ENCODE measurements around the gene WWC1.
"Not testable (repeated sequence)": the region's sequence is repeated elsewhere in the genome, so short reads cannot be mapped to it uniquely, and the experiment has no call there.

The WWC1 gene

DNA sequence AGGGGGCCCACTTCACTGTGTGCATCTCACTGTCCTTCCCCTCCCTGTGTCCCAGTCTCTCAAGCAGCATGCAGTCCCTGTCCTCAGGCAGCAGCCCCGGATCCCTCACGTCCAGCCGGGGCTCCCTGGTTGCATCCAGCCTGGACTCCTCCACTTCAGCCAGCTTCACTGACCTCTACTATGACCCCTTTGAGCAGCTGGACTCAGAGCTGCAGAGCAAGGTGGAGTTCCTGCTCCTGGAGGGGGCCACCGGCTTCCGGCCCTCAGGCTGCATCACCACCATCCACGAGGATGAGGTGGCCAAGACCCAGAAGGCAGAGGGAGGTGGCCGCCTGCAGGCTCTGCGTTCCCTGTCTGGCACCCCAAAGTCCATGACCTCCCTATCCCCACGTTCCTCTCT is 132.0 kb downstream of the WWC1 start:
- no peaks in the 10 kb centered on the region for H3K9me3 ChIP-seq (ENCODE audit: control insufficient read depth, insufficient read depth, low read length)
- no peaks in the 10 kb centered on the region for H3K36me3 ChIP-seq (ENCODE audit: insufficient read depth, low read length)
- no peaks in the 10 kb centered on the region for H3K4me1 ChIP-seq (ENCODE audit: insufficient read depth, low read length)
- H3K9ac ChIP-seq (ENCODE audit: low read depth, low read length), result no peak overlapping the region

DNA sequence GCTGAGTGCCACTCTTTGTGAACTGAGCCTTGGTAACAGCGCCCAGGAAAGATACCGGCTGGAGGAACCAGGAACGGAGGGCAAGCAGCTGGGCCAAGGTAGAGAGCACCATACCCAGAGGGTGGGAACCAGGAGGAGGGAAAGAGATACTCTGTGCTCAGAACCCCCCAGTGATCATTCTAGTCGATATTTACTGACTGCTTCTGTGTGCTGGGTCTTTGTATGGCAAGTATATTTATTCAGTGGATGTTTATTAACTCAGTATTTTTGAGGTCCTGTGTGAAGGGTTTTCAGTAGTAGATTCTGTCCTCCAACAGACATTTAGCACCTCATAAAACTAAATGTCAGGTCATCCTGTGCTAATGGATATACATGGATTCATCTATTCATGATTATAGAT is 132.5 kb downstream of the WWC1 start:
- Histone ChIP-seq H3K9ac (ENCODE audit: low read depth, low read length) (no peak overlapping the region), H3K36me3 (ENCODE audit: insufficient read depth, low read length) (no peaks in the 10 kb centered on the region), H3K9me3 (ENCODE audit: control insufficient read depth, insufficient read depth, low read length) (no peaks in the 10 kb centered on the region), H3K4me1 (ENCODE audit: insufficient read depth, low read length) (no peaks in the 10 kb centered on the region)

DNA sequence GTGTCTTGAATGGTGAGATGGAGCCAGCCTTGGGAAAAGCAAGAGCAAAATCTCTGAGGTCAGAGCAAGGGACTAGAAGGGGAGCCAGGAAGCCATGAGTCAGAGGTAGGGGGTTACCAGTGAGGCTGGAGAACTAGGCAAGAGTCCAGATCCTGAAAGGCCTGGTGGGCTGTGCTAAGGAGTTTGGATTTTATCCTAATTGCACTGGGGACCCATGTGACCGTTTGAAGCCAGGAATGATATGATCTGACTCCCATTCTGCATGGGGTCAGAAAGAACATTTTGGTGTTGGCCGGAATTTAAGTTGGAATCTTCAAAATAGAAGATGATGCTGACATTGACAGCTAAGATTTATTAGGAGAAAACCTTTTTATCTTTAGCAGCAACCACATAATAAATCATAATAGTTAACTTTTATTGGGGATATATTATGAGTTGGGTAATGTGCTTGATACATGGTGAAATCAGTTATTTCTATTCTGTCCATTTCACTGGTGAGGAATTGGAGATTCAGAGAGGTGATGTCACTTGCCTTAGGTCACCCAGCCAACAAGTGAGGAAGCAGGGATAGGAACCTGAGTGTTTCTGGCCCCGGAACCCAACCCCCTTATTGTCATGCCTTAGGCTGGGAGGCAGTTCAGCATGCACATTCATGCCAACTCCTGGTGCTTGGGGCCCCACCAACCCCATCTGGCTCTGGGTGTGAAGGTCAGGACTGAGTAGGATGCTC is 133.3 kb downstream of the WWC1 start:
- no peaks in the 10 kb centered on the region for H3K9me3 ChIP-seq (ENCODE audit: control insufficient read depth, insufficient read depth, low read length)
- no peaks in the 10 kb centered on the region for H3K36me3 ChIP-seq (ENCODE audit: insufficient read depth, low read length)
- H3K9ac ChIP-seq (ENCODE audit: low read depth, low read length), result no peak overlapping the region
- no peaks in the 10 kb centered on the region for H3K4me1 ChIP-seq (ENCODE audit: insufficient read depth, low read length)

DNA sequence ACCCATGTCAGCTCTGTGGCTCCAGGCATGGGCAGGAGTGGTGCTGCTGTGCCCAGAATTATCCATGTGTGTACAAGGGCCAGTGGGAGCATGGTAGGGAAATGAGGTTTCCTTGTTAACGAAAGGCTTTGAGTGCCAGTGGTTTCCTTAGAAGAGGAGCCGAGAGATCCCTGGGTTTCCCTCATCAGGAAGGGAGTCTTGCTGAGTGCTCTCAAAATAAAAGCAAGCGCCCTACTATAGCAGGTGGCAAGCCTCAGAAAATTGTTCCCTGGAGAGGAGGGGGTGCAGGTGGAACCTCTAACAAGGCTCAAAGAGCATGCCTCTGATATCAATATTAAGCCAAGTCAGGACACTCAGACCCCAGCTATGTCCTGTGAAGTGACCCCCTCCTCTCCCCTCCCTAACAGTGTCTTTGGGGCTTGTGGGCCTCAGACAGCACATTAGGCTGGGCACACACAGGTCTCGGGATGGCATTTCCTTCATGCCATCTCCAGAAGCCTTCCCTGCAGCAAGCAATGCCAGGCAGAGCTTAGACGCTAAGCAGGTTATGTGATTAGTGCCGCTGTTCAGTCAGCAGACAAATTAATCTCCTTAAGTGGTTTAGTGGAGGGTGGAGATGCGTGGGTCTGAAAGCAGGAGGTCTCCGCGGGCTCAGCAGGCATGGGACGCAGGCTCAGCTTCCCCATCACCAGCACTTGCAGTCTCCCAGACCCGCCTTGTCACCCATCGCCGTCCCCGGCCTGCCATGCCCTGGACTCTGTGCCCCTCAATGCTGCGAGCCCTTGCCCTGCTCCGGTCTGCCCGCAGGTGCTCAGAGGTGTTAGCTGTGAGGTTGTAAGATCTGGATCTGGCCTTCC is 134.8 kb downstream of the WWC1 start:
- H3K9me3 ChIP-seq (ENCODE audit: control insufficient read depth, insufficient read depth, low read length), result no peaks in the 10 kb centered on the region
- no peak overlapping the region for H3K9ac ChIP-seq (ENCODE audit: low read depth, low read length)
- H3K4me1 ChIP-seq (ENCODE audit: insufficient read depth, low read length), result no peaks in the 10 kb centered on the region
- H3K36me3 ChIP-seq (ENCODE audit: insufficient read depth, low read length), result no peaks in the 10 kb centered on the region

DNA sequence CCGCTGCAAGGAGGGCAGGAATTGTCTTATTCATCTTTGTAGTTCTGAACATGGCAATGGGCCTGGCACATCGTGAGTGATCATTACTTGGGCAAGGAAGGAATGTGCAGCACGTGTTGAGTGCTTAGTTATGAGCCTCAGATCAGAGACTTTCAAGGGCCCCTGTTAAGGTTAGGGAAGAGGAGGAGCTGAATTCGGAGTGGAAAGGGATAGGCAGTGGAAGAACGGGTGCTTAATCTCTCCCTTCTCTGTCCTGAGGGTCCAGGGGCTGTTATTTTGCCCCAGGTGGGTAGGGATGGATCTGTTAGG is 135.4 kb downstream of the WWC1 start:
- no peaks in the 10 kb centered on the region for H3K4me1 ChIP-seq (ENCODE audit: insufficient read depth, low read length)
- no peaks in the 10 kb centered on the region for H3K9me3 ChIP-seq (ENCODE audit: control insufficient read depth, insufficient read depth, low read length)
- H3K36me3 ChIP-seq (ENCODE audit: insufficient read depth, low read length), result no peaks in the 10 kb centered on the region; the same call in 1 of the 2 replicates
- no peak overlapping the region for H3K9ac ChIP-seq (ENCODE audit: low read depth, low read length)

DNA sequence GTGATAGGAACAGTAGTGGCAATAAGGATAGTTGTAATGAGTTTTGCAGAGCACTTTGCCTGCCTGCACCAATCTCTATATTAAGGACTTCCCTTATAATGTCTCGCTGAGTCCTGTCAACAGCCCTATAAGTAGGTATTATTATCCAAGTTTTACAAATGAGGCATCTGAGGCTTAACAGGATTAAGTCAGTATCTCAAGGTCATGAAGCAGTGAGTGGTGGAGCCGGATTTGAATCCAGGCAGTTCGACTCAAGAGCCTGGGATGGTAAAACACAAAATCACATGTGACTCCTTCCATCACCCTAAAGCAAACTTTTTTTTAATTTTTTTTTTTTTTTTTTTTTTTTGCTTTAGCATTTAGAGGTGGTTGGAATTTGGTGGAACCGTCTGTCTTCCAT is 135.8 kb downstream of the WWC1 start:
- Histone ChIP-seq H3K9me3 (ENCODE audit: control insufficient read depth, insufficient read depth, low read length) (no peaks in the 10 kb centered on the region), H3K36me3 (ENCODE audit: insufficient read depth, low read length) (no peaks in the 10 kb centered on the region; the same call in 1 of the 2 replicates), H3K9ac (ENCODE audit: low read depth, low read length) (no peak overlapping the region), H3K4me1 (ENCODE audit: insufficient read depth, low read length) (no peaks in the 10 kb centered on the region)

DNA sequence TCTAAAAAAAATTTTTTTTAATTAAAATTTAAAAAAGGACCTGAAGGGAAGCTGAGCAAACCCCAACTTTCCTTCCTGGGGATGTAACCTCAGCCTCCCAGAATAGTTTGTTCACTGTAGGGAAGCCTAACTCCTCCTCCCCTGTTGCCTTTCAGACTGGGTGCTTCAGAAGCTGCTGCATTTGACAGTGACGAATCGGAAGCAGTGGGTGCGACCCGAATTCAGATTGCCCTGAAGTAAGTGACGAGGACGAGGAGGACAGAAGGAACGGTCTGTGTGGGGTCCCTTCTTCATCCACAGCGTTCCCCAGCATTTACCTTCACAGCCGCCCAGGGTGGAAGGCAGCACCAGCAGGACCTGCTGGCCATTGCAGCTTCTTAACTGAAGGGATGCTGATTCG is 137.1 kb downstream of the WWC1 start:
- no peak overlapping the region for H3K9ac ChIP-seq (ENCODE audit: low read depth, low read length)
- no peaks in the 10 kb centered on the region; the same call in 1 of the 2 replicates for H3K36me3 ChIP-seq (ENCODE audit: insufficient read depth, low read length)
- H3K9me3 ChIP-seq (ENCODE audit: control insufficient read depth, insufficient read depth, low read length), result no peaks in the 10 kb centered on the region
- no peaks in the 10 kb centered on the region for H3K4me1 ChIP-seq (ENCODE audit: insufficient read depth, low read length)

DNA sequence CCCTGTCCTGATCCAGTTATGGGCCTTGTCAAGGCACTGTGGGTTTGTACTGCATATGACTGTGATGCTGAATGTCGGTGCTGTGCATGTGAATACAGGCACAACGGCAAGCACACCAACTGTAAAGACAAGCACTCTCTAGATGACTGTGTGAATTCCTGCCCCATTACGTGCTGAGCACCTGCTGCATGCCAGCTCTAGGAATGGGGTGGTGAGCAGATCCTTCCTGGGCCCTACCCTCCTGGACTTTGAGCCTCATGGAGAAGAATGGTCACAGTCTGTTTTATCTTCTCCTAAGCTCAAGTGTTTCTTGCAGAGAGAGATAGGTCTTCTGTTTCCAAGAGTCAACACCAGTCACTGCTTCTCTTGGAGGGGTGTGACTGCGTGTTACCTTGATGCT is 138.9 kb downstream of the WWC1 start:
- Histone ChIP-seq H3K36me3 (ENCODE audit: insufficient read depth, low read length) (no peaks in the 10 kb centered on the region; the same call in 1 of the 2 replicates), H3K4me1 (ENCODE audit: insufficient read depth, low read length) (no peaks in the 10 kb centered on the region), H3K9ac (ENCODE audit: low read depth, low read length) (no peak overlapping the region), H3K9me3 (ENCODE audit: control insufficient read depth, insufficient read depth, low read length) (no peaks in the 10 kb centered on the region)

DNA sequence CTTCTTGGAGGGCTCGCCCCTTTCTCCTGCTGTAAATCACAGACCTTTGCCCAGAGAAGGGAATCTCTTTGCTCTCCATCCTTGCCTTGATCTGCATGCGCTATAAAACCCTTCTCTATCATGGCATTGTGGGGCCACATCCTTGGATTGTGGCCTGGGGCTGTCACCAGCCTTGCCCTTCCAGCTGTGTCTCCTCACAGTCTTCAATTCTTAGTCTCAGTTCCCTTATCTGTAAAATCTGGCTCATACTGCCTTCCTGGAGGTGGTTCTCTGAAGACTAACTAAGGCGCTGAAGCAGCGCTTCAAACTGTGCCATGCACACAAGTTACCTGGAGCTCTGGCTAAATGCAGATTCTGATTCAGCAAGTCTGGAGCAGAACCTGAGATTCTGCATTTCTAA is 141.5 kb downstream of the WWC1 start:
- H3K9me3 ChIP-seq (ENCODE audit: control insufficient read depth, insufficient read depth, low read length), result no peaks in the 10 kb centered on the region
- H3K9ac ChIP-seq (ENCODE audit: low read depth, low read length), result no peak overlapping the region
- H3K4me1 ChIP-seq (ENCODE audit: insufficient read depth, low read length), result 0 out of 2 replicates have a peak, but pooled peaks cover 7% of the 10 kb centered on the region
- no peaks in the 10 kb centered on the region; the same call in 1 of the 2 replicates for H3K36me3 ChIP-seq (ENCODE audit: insufficient read depth, low read length)

DNA sequence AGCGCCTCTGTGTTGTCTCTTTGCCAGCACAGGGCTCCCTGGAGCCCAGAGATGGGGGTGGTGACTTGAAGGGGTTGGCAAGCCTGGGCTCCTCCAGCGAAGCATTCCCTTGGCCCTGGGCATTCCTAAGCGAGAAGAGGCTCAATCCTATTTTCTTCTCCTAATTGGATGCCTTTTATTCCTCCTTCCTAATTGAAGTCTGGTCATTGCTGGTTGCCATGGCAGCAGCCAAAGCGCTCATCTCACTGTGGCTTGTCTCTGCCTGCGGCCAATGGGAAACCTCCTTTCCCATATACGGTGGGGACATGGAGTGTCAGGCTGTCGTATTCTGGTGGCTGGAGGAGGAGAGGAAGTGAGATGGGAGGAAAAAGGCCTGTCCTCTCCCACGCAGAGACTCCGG is 142.6 kb downstream of the WWC1 start:
- Histone ChIP-seq H3K4me1 (ENCODE audit: insufficient read depth, low read length) (0 out of 2 replicates have a peak, but pooled peaks cover 7% of the 10 kb centered on the region), H3K9ac (ENCODE audit: low read depth, low read length) (no peak overlapping the region), H3K9me3 (ENCODE audit: control insufficient read depth, insufficient read depth, low read length) (no peaks in the 10 kb centered on the region), H3K36me3 (ENCODE audit: insufficient read depth, low read length) (no peaks in the 10 kb centered on the region; the same call in 1 of the 2 replicates)

DNA sequence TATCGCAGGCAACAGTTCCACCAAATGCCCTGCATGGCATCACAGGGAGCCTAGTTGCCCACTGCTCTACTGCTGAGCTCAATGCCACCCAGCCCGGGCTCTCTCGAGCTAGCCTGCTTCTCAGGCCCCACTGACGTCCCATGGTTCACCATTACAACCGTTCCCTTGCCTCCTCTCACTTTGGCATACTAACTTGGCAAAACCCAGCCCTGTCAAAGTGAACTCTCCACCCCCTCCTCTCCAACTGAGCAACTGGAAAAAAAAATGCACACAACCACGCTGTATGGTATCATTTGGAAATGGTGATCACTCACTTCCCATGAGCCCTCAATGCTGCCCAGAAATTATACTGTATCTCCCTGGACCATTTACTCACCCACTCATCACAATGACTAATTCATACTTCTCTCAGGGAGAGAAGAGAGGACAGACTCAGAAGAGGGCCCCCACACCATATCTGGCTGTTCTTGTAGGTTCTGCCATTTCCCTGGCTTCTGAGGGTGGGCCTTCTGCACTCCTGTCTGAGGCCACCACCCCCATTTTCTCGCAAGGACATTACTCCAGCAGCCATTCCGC is 143.4 kb downstream of the WWC1 start:
- no peaks in the 10 kb centered on the region for H3K9me3 ChIP-seq (ENCODE audit: control insufficient read depth, insufficient read depth, low read length)
- H3K36me3 ChIP-seq (ENCODE audit: insufficient read depth, low read length), result no peaks in the 10 kb centered on the region; the same call in 1 of the 2 replicates
- no peak overlapping the region for H3K9ac ChIP-seq (ENCODE audit: low read depth, low read length)
- H3K4me1 ChIP-seq (ENCODE audit: insufficient read depth, low read length), result 0 out of 2 replicates have a peak, but pooled peaks cover 7% of the 10 kb centered on the region

DNA sequence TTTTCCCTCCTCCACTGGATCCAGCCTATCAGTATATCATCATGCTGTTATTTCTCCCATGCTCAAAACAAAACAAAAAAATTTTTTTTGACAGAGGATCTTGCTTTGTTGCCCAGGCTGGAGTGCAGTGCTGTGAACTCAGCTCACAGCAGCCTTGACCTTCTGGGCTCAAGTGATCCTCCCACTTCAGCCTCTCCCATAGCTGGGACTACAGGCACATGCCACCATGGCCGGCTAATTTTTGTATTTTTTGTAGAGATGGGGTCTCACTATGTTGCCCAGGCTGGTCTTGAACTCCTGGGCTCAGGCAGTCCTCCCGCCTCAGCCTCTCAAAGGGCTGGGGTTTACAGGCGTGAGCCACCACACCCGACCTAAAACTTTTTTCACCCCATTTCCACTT is 143.9 kb downstream of the WWC1 start:
- H3K9ac ChIP-seq (ENCODE audit: low read depth, low read length); H3K9me3 ChIP-seq (ENCODE audit: control insufficient read depth, insufficient read depth, low read length); H3K4me1 ChIP-seq (ENCODE audit: insufficient read depth, low read length); H3K36me3 ChIP-seq (ENCODE audit: insufficient read depth, low read length): not testable (repeated sequence)

DNA sequence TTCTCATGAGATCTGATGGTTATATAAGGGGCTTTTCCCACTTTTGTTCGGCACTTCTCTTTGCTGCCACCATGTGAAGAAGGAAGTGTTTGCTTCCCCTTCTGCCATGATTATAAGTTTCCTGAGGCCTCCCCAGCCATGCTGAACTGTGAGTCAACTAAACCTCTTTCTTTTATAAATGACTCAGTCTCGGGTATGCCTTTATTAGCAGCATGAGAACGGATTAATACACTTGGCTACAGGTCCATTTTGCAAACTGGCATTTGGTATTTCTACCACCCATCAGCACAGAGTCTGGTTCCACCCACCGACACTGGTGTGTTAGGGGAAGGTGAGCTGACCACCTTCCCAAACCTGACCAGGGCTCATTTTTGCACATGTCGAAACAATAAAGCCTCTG is 146.9 kb downstream of the WWC1 start:
- 0 out of 2 replicates have a peak, but pooled peaks cover 7% of the 10 kb centered on the region for H3K4me1 ChIP-seq (ENCODE audit: insufficient read depth, low read length)
- no peaks in the 10 kb centered on the region for H3K9me3 ChIP-seq (ENCODE audit: control insufficient read depth, insufficient read depth, low read length)
- no peaks in the 10 kb centered on the region; the same call in none of the 2 replicates for H3K36me3 ChIP-seq (ENCODE audit: insufficient read depth, low read length)
- no peak overlapping the region for H3K9ac ChIP-seq (ENCODE audit: low read depth, low read length)

DNA sequence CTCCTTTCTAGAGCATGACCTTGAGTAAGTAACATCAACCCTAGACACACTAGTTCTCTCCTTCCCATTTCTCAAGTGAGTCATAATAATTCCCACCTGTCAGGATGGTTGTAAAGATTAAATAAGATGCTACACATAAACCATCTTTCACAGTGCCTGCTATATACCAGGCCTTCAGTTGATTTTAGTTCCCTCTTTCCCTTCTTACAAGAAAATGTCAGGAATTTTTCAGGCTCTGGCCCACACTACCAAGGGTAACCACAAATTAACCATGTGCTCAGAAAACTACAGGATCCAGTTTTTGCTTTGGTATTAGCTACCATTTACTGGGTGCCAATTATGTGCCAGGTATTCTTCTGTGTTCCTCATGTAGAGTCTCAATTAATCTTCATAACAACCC is 152.1 kb downstream of the WWC1 start:
- H3K4me1 ChIP-seq (ENCODE audit: insufficient read depth, low read length), result no peaks in the 10 kb centered on the region
- H3K9ac ChIP-seq (ENCODE audit: low read depth, low read length), result no peak overlapping the region
- H3K36me3 ChIP-seq (ENCODE audit: insufficient read depth, low read length), result no peaks in the 10 kb centered on the region; the same call in none of the 2 replicates
- H3K9me3 ChIP-seq (ENCODE audit: control insufficient read depth, insufficient read depth, low read length), result no peaks in the 10 kb centered on the region
